Activated T-cell treated with anti-CD3 and anti-CD28 coated beads, Interleukin-2, amount 50 U/mL, for 72 hours (primary cell): ENCODE results near the gene ARHGAP22. TPM values are rescaled to one million over a fixed set of nuclear protein-coding genes. Genes with fewer than 3 reads are reported as not detected.

ENCODE experiments used
- ATAC-seq, 2 donors: fragments of 150-1000 bp; cut with Tn5 transposase; replicated peaks in 1 of 2; 2 replicates each; pipeline ENCODE4 v1.10.0; 2021; ENCODE audit warnings: moderate library complexity in 2 of 2, mild to moderate bottlenecking in 1 of 2
- DNase-seq, 2 donors: peaks; one replicate each; pipeline ENCODE4 v3.0.0; 2021 to 2022; ENCODE audit warnings: mixed read lengths in 1 of 2
- H3K27ac Mint-ChIP-seq: one replicate; pipeline ENCODE4 v1.8.0; 2022; ENCODE audit warnings: mild to moderate bottlenecking, moderate library complexity, mixed read lengths
- H3K27me3 Mint-ChIP-seq: one replicate; pipeline ENCODE4 v1.8.0; 2022; ENCODE audit warnings: low read depth, mixed read lengths
- H3K36me3 Mint-ChIP-seq, 2 donors: one replicate each; pipeline ENCODE4 v1.8.0; 2022; ENCODE audit warnings: mixed read lengths in 2 of 2, mild to moderate bottlenecking in 1 of 2; ENCODE audit not compliant: insufficient read depth in 2 of 2
- H3K4me1 Mint-ChIP-seq: one replicate; pipeline ENCODE4 v1.8.0; 2022; ENCODE audit warnings: low read depth, mixed read lengths
- H3K4me3 Mint-ChIP-seq, 2 donors: one replicate each; pipeline ENCODE4 v1.8.0; 2022; ENCODE audit warnings: mild to moderate bottlenecking in 2 of 2, mixed read lengths in 2 of 2, moderate library complexity in 2 of 2
- H3K9me3 Mint-ChIP-seq, 2 donors: one replicate each; pipeline ENCODE4 v1.8.0; 2022; ENCODE audit warnings: mixed read lengths in 2 of 2
- total RNA-seq, 2 donors: library from RNA; stranded (reverse); gene quantifications; one replicate each; pipeline ENCODE4 v1.2.3, GENCODE V29; 2022

Gene ARHGAP22
- total RNA-seq, 2 donors from 2014 or later, result not detected

DNA sequence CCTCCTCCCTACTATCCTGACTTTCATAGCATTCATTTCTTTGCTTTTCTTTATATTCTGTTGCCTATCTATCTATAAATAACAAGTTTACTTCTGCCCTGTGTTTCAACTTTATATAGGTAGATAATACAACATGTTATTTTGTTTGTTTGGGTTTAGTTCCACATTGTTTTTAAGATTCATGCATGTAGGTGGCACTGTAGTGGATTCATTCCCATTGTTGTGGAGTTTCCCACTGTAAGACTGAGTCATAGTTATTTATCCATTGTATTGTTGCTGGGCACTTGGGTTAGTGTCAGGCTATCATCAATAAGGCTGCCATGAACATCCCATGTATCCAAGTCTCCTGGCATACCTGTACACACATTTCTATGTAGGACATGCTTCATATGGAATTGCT is 127.7 kb downstream of the ARHGAP22 start:
- no peak overlapping the region for H3K27ac Mint-ChIP-seq
- DNase-seq, result no peak
- H3K9me3 Mint-ChIP-seq, result no peaks in the 10 kb centered on the region
- peaks cover 19% of the 10 kb centered on the region for H3K27me3 Mint-ChIP-seq
- no peaks in the 10 kb centered on the region for H3K36me3 Mint-ChIP-seq
- no peak overlapping the region for H3K4me3 Mint-ChIP-seq
- ATAC-seq, result no peak
- no peaks in the 10 kb centered on the region for H3K4me1 Mint-ChIP-seq

DNA sequence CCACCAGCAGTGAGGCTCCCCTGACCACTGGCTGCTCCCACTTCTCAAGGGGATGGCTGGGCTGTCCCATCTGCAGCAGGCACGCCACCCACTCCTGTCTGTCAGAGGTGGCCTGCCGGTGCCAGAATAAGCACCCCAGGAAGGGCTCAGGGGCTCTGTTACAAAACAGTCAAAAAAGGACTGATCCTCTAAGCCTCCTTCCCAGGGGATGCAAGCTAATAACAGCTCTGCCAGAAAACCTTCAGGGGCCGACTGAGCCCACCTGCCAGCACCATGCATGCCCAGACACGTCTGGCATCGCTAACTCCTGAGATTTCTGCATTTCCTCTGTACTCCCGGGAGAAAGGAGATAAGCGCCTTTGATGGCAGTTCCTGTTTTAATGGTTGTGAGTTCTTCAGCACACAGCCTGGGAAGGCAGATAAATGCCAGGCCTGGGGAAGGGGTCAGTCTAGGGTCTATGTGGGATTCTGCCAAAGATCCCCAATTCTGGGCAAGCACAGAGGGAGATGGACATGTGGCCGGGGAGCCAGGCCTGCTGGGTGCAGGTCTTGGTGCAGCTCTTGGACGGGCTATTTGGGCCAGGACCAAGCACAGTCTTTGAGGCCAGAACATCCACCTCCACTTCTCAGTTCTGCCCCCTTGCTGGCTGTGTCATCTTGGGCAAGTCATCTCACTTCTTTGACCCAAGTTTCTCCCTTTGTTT is 128.4 kb downstream of the ARHGAP22 start:
- no peaks in the 10 kb centered on the region for H3K4me1 Mint-ChIP-seq
- H3K27ac Mint-ChIP-seq, result no peak overlapping the region
- H3K9me3 Mint-ChIP-seq, result no peaks in the 10 kb centered on the region
- H3K27me3 Mint-ChIP-seq, result peaks cover 19% of the 10 kb centered on the region
- no peaks in the 10 kb centered on the region for H3K36me3 Mint-ChIP-seq
- no peak for DNase-seq
- ATAC-seq, result no peak
- no peak overlapping the region for H3K4me3 Mint-ChIP-seq

DNA sequence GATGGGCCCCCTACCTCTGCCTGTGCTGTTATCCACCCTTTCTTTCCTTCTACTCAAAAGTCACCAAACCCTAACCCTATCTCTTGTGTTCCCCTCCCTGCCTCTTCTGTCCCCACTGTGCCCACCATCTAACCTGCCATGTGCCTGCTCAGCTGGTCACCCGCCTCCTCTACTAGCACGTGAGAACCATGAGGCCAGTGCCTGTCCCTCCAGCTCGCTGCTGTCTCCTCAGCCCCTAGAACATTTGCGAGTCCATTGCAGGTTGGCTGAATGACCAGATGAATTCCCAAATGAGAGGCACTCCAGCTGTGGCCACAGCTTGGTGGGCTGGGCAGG is 129.0 kb downstream of the ARHGAP22 start:
- Mint-ChIP-seq H3K27me3 (peaks cover 19% of the 10 kb centered on the region), H3K36me3 (no peaks in the 10 kb centered on the region), H3K4me3 (no peak overlapping the region), H3K4me1 (no peaks in the 10 kb centered on the region), H3K9me3 (no peaks in the 10 kb centered on the region), H3K27ac (no peak overlapping the region)
- no peak for ATAC-seq
- no peak for DNase-seq

DNA sequence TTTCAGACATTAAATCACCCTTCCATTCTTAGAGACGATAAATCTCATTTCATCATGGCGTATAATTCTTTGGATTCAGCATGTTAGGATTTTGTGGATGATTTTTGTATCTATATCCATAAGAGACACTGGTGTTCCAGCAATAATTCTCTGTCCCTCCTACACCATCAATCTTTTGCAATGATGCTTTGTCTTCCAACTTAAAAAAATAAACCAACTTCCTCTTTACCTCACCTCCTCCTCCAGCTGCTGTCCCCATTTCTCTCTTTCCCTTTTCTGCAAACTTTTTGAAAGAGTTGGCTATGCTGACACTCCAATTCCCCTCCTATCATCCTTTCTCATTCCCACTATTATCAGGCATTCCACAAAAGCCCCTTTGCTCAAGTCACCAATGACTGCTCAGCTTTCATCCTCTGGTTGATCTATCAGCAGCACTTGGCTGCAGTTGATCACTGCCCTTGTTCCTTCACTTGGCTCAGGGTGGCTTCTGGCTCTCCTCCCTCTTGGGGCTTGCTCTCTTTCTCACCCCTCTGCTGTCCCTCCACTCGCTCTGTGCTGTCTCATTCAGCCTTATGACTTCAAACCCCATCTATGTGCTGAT is 130.0 kb downstream of the ARHGAP22 start:
- DNase-seq, result no peak
- no peaks in the 10 kb centered on the region for H3K36me3 Mint-ChIP-seq
- no peaks in the 10 kb centered on the region for H3K9me3 Mint-ChIP-seq
- H3K4me3 Mint-ChIP-seq, result no peak overlapping the region
- no peak overlapping the region for H3K27ac Mint-ChIP-seq
- no peaks in the 10 kb centered on the region for H3K4me1 Mint-ChIP-seq
- H3K27me3 Mint-ChIP-seq, result peaks cover 19% of the 10 kb centered on the region
- no peak for ATAC-seq

DNA sequence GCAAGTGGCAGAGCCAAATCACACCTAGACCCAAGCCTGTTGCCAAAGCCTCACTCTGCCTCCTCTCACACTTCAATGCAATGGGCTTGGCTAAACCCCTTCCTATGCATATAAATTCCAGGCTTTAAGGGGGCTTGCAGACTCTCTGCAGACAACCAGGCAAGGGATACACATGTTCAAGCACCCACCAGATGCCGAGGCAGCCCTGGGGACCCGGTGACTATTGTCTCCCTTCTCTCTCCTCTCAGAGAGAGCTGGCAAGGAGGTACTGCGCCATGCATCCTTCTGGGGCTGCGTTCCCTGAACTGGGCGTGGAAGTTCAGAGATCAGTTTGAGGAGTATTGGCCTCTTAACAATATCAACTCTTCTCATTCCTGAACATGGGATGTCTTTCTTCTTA is 131.2 kb downstream of the ARHGAP22 start:
- H3K36me3 Mint-ChIP-seq, result no peaks in the 10 kb centered on the region
- no peaks in the 10 kb centered on the region for H3K4me1 Mint-ChIP-seq
- ATAC-seq, result no peak
- H3K27me3 Mint-ChIP-seq, result peaks cover 14% of the 10 kb centered on the region
- no peak overlapping the region for H3K4me3 Mint-ChIP-seq
- H3K27ac Mint-ChIP-seq, result no peak overlapping the region
- H3K9me3 Mint-ChIP-seq, result no peaks in the 10 kb centered on the region
- no peak for DNase-seq

DNA sequence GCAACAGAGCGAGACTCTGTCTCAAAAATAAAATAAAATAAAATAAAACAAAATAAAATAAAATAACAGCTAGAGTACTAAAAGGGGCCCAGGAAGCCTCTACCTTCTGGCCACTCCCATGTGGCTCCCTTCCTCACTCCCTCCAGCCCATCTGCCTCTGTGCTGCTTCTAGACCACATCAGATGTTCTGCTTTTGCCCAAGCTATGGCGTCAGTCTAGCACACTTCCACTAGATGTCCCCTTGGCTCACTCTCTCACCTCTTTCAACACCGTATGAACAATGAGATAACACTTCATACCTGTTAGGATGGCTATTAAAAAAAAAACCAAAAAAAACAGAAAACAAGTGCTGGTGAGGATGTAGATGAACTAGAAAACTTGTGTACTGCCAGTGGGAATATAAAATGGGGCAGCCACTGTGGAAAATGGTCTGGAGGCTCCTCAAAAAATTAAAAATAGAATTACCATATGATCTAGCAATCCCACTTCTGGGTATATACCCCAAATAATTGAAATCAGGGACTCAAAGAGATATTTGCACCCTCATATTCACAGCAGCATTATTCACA is 132.3 kb downstream of the ARHGAP22 start:
- H3K4me3 Mint-ChIP-seq, result no peak overlapping the region
- DNase-seq, result no peak

DNA sequence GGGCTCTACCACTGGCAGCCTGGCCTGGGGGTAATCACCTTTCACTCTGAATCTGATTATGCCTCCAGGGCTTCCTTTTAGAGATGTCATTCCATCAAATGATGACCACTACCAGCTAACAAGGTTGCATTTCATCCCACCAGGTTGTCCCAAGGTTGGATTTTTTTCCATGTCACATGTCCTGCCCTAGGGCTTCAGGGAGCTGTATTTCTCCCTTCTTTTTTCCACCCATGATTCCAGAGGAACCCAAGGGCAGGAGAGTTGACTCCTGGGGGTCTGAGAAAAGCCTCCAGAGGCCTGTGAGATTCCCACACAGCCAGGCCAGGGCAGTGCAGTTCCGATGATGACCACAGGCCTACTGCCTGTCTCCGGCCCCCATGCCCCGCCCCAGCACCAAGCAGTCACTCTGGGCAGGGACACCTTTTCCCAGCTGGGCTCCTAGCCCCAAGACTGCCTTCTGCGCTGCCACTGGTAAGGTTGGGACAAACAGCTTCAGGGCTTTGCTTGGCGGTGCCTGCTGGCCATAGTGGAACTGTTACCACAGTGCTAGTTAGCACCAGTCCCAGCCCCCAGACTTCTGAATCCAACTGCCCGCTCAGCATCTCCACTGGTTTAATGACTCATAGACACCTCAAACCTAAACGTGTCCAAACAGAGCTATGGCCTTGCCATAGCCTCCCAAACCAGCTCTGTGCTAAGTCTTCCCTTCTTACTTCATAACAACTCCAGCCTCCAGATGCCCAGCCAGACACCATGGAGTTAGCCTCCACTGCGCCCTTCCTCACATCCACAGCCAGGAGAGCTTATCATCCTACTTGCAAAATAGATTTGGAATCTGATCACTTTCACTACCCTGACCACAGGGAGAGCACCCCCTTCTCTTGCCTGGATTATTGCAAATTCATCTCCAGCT is 133.7 kb downstream of the ARHGAP22 start:
- Mint-ChIP-seq H3K27me3 (peaks cover 13% of the 10 kb centered on the region), H3K4me1 (no peaks in the 10 kb centered on the region), H3K27ac (no peak overlapping the region), H3K4me3 (no peak overlapping the region), H3K9me3 (no peaks in the 10 kb centered on the region), H3K36me3 (no peaks in the 10 kb centered on the region)
- ATAC-seq, result no peak
- DNase-seq, result no peak

More for the DNA sequence above, 132.3 kb downstream of the ARHGAP22 start:
- peaks cover 14% of the 10 kb centered on the region for H3K27me3 Mint-ChIP-seq
- no peaks in the 10 kb centered on the region for H3K9me3 Mint-ChIP-seq
- no peaks in the 10 kb centered on the region for H3K36me3 Mint-ChIP-seq
- H3K4me1 Mint-ChIP-seq, result no peaks in the 10 kb centered on the region
- no peak for ATAC-seq
- no peak overlapping the region for H3K27ac Mint-ChIP-seq

DNA sequence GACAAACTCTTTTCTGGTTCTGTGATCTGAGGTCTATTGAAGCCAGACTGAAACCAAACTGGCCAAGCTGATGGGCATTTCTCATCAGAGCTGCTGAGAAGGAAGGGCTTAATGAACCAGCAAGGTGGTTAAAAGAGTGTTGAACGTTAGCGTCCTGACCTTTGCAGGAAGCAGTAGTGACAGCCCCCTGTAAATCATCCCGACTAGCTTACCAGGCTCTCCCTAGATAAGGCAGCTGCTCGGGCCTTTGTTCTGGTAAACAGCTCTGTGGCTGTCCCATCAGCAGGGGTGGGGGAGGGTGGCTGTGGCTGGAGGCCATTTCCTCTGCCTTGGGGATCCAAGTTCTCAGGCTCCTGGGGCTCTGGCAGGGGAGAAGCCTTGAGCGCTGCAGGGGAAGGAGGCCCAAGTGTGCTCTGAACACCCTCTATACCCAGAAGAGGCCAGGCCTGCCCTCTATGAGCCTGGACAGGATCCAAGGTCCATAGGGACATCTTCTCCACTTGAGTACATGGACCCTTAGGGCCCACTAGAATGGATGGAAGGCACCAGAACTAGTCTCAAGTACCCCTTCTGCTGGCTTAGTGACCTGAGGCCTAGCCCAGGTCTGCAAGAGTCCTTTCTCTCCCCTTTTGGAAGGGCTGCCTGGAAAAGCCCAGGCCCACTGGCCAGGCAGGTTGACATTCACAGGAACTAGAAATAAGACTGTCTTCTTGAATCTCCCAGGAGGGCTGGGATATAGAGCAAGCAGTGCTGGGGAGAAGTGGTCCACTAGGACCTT is 134.6 kb downstream of the ARHGAP22 start:
- H3K4me1 Mint-ChIP-seq, result no peaks in the 10 kb centered on the region

DNA sequence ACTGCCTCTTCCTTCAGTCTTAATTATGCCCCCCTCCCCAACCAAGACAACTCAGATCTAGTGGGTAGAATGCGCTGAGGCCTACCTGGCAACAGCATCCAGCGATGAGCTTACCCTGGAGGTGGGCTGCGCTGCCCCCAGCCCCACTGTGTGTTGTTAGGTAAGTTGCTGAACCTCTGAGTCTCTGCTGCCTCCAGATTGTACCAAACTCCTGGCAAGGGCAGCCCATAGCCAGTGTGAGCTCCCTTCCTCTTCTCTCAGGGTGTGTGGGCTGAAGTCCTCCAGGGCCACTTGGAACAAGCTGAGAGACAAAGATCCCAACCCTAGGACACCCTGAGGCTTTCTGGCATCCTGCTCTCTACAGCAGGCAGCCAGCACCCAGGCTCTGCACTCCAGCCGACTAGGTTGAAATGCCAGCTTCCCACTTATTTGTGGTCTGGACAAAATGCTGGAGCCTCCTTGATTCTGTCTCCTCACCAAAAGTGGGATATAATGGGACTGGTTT is 135.3 kb downstream of the ARHGAP22 start:
- no peak for DNase-seq
- H3K4me3 Mint-ChIP-seq, result no peak overlapping the region
- H3K4me1 Mint-ChIP-seq, result no peaks in the 10 kb centered on the region
- H3K36me3 Mint-ChIP-seq, result no peaks in the 10 kb centered on the region
- H3K9me3 Mint-ChIP-seq, result no peaks in the 10 kb centered on the region
- no peak for ATAC-seq
- no peak overlapping the region for H3K27ac Mint-ChIP-seq
- no peaks in the 10 kb centered on the region for H3K27me3 Mint-ChIP-seq

More for the DNA sequence above, 134.6 kb downstream of the ARHGAP22 start:
- ATAC-seq (no peak), DNase-seq (no peak)
- H3K27me3 Mint-ChIP-seq, result peaks cover 5% of the 10 kb centered on the region
- no peaks in the 10 kb centered on the region for H3K36me3 Mint-ChIP-seq
- no peak overlapping the region for H3K4me3 Mint-ChIP-seq
- no peaks in the 10 kb centered on the region for H3K9me3 Mint-ChIP-seq
- no peak overlapping the region for H3K27ac Mint-ChIP-seq

DNA sequence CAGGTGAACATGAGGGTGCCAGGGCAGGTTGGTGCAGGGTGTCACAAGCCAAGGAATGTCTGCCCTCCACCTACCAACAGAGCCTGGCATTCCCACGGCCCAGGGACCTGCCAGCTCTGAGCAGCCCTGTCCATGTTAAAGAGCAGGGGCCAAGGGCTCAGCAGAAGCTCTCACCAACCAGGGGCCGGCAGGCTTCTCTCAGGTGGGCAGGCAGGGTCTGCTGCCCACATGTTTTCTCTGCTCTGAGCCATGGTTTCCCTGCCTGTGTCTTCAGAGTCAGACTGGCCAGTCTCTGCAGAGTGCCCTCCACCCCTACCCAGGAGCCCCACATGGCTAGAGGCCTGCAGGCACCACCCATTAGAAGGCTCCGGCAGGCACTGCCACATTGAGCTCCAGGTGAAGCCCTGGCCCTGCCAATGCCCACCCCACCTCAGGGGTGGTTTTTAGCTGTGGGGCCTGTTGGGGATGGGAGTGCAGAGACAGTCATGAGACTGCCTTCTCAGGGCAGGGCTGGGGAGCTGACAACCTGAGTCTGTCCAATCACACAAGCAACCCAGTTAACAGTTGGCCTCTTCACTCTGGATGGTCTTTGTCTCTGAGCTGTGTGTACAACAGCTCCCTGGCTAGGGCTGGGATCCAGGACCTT is 135.9 kb downstream of the ARHGAP22 start:
- Mint-ChIP-seq H3K27ac (no peak overlapping the region), H3K4me1 (no peaks in the 10 kb centered on the region), H3K4me3 (no peak overlapping the region), H3K27me3 (no peaks in the 10 kb centered on the region), H3K36me3 (no peaks in the 10 kb centered on the region), H3K9me3 (no peaks in the 10 kb centered on the region)
- DNase-seq (no peak), ATAC-seq (no peak)

DNA sequence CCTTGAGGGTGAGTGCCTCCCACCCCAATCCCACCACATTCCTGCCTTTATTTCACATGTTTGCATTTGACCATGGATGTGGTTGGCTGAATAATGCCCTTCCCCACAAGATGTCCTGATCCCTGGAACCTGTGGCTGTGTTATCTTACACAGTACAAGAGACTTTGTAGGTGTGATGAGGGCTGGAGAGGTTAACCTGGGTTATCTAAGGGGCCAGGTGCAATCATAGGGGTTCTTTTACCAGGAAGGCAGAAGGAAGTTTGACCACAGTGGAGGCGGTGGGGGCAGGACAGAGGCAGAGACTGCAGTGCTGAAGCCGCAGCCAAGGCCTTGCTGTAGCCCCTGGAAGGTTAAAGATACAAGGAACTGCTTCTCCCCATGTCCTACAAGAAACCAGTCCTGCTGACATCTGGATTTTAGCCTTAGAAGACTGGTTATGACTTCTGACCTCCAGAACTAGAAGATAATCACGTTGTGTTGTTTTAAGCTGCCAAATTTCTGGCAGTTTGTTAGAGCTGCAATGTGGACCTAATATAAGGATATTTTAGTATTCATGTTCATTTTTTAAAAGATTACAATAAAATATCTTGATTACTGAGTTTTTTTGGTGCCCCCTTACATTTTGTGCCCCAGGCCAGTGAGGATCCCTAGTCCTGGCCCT is 136.6 kb downstream of the ARHGAP22 start:
- H3K27ac Mint-ChIP-seq, result no peak overlapping the region
- no peaks in the 10 kb centered on the region for H3K9me3 Mint-ChIP-seq
- ATAC-seq, result no peak
- no peak for DNase-seq
- no peaks in the 10 kb centered on the region for H3K27me3 Mint-ChIP-seq
- H3K4me1 Mint-ChIP-seq, result no peaks in the 10 kb centered on the region
- no peak overlapping the region for H3K4me3 Mint-ChIP-seq
- H3K36me3 Mint-ChIP-seq, result no peaks in the 10 kb centered on the region

DNA sequence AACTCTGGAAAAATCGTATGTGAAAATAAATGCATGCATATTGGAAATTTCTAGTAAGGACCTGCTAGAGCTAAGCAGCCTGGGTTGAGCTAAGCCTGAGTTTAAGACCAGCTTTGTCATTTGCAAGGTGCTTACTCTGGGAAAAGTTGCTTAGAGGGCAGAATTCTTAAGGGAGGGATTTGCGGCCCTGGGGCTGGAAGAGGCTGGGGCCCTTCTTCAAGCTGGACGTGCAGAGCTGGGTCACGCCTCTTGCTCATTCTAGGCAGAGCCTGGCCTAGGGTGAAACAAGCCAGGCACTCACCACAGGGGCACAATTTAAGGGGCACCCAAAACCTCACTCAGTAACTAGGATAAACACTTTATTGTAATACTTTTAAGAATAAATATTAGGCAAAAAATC is 137.2 kb downstream of the ARHGAP22 start:
- H3K27ac Mint-ChIP-seq, result no peak overlapping the region
- H3K4me3 Mint-ChIP-seq, result no peak overlapping the region
- H3K36me3 Mint-ChIP-seq, result no peaks in the 10 kb centered on the region
- no peaks in the 10 kb centered on the region for H3K4me1 Mint-ChIP-seq
- no peak for ATAC-seq
- no peaks in the 10 kb centered on the region for H3K9me3 Mint-ChIP-seq
- H3K27me3 Mint-ChIP-seq, result no peaks in the 10 kb centered on the region
- DNase-seq, result no peak
